DMS114 treated with DMSO at 0.1 percent for 48 hours (cell line): ENCODE data around the gene ZNRD2.
A peak's percentile ranks its signal among the peaks of the same experiment; 100 is the strongest.

Experiments
- DNase-seq: peaks from one replicate; lab custom pipeline; 2025; ENCODE audit not compliant: unreplicated experiment; lab: John Stamatoyannopoulos, UW

The ZNRD2 gene

GRCh38 chr11:65537620-65538231 is 32.6 kb upstream of the ZNRD2 start:
- no peak for DNase-seq

DNA sequence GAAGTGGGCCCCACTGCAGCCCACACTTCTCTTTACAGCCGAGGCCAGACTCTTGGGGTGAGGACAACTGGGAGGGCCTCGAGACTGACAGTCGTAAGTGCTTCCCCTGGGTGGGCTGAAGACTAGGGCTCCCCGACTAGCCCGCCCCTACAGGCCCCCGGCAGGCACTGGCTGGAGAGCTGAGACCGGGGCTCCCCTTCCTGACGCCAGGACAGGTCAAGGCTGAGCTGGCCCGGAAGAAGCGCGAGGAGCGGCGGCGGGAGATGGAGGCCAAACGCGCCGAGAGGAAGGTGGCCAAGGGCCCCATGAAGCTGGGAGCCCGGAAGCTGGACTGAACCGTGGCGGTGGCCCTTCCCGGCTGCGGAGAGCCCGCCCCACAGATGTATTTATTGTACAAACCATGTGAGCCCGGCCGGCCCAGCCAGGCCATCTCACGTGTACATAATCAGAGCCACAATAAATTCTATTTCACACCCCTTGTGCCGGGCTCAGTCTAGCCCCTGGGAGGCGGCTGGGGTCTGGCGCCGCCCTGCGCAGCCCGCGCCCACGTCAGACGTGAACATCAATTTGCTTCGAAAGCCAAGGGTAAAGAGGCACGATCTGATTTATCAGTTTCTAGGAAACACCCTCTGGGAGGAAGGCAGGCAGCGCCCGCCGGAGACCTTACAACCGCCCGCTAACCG is 31.9 kb upstream of the ZNRD2 start:
- DNase-seq: no peak

GRCh38 chr11:65538915-65539743 is 31.1 kb upstream of the ZNRD2 start:
- no peak for DNase-seq

DNA sequence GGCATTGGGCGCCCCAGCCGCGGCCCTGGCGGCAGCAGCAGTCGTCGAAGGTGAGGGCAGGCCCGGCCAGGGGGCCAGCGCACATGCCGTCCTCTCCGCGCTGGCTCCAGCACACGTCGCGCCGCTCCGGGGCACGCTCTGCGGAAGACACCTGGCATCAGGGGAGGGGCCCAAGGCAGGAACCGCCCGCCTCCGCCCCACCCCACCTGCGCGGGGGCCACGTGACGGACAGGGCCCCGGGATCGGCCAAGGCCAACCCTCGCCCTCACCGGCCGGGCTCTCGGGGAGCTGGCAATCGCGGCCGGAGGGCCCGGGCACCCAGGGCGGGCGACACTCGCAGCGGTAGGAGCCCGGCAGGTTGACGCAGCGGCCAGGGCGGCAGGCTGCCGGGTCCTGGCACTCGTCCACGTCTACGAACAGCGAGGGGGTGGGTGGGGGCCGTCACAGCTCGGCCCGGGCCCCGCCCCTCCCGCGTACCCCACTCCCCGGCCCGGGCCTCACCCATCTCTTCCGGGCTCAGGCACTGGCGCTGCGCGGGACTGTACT is 30.5 kb upstream of the ZNRD2 start:
- no peak for DNase-seq

DNA sequence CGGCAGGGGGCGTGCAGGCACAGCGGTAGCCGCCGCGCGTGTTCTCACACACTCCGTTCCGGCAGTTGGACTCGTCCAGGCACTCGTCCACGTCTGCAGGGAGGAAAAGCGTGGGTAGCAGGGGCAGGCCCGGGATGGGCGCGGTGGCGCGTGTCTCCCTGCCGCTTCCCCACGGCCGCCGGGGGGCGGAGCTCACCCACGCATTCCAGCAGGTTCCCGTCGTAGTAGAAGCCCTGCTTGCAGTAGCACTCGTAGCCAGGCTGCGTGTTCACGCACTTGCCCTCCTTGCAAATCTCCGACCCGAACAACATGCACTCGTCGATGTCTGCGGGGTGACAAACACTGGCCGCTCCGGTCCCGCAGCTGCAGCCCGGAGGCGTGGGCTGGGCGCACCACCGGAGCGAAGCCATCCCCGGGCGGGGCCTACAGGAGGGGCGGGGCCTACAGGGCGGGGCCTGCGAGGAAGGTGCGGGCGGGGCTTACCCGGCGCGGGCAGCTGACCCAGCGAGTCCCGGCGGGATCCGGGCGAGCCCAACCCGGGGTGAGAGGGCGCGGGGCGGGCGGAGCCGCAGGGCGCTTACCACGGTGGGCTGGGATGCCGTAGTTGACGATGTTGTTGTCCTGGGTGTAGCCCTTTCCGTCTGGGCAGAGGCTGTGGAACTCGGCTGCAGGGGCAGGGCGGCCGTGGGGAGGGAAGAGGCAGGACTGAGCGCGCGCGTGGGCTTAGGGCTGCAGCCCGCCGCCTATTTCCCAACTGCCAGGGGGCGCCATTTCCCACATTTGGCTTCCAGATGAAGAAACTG is 29.8 kb upstream of the ZNRD2 start:
- DNase-seq: peak; percentile 59

DNA sequence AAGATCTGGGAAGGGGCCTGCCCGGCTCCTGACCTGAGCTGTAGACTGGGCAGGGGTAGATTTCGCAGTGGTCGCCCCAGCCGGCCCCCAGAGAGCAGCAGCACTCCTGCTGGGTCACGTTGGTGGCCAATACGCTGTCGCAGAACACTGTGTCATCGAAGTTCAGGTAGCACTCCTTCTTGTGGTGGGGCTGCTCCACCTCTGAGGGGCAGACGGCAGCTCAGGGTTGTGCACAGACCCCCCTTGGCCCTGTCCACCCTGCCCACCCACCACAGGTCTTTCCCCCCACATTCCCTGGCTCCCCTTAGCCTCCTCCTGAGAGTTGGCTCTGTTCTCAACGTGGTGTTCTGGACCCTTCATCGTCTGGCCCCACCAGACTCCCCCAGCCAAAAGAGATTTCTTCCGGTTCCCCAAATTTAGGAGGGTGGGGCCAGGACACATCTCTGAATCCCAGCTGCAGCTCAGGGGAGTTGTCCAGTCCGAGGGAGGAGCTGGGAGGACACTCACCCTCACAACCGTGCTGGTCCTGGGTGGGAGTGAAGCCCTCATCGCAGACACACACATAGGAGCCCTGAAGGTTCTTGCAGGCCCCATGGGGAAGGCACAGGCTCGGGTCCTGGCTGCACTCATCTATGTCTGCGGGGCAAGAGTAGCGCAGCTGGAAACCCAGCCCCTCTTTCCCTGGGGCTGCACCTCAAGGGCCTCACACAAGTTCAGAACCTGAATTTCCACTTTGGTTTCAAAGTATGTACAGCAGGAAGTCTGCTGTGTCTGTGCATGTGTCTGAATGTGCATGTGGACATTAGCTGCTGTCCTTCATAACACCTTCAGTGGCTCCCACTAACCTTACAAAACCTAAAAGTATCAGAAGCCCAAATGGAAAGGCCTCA is 28.9 kb upstream of the ZNRD2 start:
- no peak for DNase-seq

- no peak for DNase-seq
Measured at GRCh38 chr11:65542738-65543390, 27.4 kb upstream of the ZNRD2 start.

DNA sequence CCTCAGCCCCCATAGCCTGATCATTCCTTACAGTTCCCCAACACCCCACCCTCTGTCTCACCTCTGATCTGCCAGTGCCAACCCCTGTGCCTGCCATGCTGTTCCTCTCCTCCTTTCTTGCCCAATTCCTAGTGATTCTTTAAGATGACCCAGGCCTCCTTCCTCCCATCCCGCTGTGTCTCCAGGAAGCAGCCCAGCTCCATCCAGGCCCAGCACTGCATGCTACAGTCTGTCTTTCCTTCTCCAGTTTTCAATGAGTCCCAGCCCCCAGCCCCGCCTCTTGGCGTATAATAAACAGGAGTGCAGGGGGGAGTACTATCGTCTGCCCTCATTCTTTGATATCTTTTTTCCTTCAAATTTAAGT is 24.4 kb upstream of the ZNRD2 start:
- no peak for DNase-seq

DNA sequence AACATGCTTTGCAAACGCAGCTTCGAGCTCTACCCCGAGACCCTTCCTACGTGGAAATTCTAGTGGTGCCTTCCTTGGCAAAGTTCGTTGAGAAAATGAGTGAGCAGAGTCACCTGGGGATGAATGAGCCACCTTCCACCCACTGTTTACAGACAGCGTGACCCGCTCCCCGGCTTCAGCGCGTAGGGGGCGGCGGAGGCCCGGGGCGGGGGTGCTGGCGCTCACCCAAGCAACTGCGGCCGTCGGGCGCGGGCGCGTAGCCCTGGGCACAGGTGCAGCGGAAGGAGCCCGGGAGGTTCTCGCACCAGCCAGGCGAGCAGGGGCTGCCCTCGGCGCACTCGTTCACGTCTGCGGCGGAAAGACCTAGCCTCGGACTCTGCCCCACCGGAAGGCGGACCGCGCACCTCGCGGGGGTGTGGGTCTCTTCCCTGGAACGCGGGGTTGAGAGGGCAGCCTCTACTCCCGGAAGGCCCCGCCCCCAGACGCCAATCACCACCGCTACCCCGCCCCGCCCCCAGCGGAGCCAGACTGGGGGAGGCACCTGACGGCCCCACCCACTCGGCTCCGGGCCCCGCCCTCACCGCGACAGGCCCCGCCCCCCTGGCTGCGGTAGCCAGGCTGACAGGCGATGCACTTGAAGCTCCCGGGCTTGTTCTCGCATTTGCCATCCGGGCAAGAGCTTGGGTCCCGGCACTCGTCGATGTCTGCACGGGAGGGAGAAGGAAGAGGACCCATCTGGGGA is 23.9 kb upstream of the ZNRD2 start:
- no peak for DNase-seq

DNA sequence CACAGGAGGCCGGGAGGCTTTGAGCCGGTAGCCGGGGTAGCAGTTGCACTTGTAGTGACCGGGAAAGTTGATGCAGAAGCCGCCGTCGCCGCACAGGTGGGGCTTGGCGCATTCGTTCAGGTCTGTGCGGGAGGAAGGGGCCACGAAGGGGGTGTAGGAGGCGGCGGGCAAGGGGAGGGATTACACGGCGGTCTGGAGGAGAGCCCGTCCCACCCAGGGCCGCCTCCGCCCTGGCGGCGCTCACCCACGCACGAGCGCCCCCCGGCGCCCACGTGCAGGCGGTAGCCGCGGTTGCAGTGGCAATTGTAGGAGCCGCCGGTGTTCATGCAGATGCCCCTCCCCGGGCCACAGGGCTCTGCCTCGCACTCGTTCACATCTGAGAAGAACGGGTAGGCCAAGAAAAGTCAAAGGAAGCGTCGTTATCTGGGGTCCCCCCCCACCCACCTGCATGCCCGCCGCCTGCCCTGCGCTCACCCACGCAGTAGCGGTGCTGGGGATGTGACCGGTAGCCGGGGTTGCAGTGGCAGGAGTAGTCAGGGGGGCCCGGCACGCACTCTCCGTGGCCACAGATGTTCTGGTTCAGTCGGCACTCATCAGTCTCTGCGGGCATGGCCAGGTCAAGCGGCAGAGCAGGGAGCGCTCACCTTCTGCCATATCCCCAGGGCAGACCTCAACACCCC is 22.7 kb upstream of the ZNRD2 start:
- DNase-seq: no peak

GRCh38 chr11:65548395-65548794 is 21.9 kb upstream of the ZNRD2 start:
- no peak for DNase-seq

GRCh38 chr11:65549096-65549495 is 21.2 kb upstream of the ZNRD2 start:
- DNase-seq: no peak

DNA sequence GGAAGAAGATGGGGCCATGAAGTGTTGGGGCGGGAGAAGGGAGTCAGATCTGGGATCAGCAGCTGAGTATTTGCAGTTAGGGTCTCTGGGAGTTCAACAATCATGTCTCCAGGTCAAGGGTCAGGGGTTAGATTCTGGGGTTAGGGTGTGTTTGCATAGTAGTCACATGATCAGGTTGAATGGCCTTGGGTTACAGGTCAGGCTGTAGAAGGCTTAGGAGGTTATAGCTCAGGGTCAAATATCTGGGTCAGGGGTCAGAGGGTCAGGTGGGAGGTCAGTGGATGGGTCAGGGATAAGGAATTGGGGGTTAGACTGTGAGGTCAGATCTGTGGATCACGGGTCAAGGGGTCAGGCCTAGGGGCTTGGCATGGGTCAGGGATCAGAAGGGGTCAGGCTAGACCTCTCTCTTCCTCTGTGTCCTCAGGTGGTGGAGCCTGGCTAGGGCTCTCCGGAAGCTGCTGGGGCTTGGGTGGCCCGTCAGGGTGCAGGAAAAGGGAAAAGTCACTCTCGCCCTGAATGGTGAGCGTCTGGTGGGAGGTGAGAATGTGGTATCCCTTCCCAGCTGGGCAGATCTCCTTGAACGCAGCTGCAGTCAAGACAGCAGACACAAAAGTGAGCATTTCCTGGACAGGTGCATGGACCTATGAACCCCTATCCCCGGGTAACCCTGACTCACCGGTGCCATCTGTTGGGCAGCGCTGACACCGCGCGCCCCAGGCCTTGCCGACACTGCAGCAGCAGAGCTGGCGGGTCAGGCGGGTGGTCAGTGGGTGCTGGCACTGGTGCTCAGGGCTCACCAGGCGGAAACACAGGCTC is 18.5 kb upstream of the ZNRD2 start:
- no peak for DNase-seq

GRCh38 chr11:65552388-65552951 is 17.8 kb upstream of the ZNRD2 start:
- DNase-seq: no peak

DNA sequence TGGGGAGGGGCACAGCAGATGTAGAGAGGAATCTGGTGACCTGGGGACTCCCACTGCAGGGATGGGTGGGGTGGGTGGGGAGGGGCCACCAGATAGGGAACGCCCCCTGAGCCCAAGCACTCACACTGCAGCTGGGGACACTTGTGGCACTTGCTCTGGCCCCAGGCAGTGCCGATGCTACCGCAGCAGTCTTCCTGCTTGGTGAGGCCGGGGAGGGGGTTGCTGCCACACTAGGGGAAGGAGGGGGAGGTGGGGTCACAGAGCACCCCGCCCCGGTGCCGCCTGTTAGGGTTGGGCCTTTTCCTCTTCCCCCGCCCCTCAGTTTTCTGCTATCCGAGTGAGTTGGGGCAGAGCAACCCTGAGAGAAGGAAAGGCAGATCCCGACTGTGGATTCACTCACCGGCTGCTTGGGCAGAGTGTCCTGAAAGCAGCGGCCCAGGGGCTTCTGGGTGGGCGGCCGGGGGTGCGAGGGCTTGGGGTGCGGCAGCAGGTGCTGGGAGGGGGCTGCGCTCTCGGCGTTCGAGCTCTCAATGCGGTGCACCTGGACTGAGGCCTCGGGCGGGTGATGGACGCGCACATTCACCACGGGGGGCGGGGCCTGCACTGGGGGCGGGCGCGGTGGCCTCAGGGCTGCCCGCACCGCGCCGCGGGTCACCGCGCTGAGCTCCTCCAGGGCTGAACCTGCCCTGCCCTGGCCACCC is 16.8 kb upstream of the ZNRD2 start:
- DNase-seq: no peak

DNA sequence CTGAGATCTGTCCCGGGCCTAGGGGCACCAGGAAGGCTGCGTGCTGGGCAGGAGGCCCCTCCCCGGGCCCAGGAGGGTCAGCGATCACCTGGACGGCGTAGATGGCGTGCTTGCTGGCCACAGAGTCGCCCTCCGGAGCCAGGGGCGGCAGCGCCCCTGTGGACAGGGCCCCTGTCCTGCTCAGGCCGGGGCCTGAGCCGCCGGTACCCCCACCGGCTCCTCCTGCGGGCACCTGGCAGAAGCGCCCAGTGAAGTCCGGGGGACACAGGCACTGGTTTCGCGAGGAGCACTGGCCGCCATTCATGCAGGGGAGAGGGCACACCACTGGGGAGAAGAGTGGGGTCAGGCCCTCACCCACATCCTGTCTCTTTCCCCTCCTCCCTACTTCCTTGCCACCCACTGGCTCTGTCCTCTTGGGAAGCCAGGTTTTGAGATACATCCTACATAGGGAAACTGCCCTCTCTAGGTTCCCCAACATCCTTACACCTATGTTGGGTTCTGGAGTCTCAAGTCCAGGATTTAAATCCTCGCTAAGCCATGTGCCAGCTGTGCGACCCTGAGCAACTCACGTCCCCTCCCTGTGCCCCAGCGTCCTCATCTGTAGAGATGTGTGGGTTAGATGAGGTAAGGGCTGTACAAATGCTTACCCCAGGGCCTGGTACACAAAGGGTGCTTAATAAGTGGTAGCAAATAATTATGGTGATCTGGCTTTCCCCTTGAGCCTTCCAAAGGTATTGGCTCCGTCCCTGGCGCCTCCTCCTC is 16.0 kb upstream of the ZNRD2 start:
- DNase-seq: no peak
